Measurements from ENCODE around the gene REX1BD.
"Not testable (repeated sequence)": the region's sequence is repeated elsewhere in the genome, so short reads cannot be mapped to it uniquely, and the experiment has no call there.

The REX1BD gene

GRCh38 chr19:18599485-18599884 is 10.9 kb downstream of the REX1BD start:
- Histone ChIP-seq H3K4me3 (ENCODE audit: insufficient read depth, low read length, poor library complexity, severe bottlenecking) (no peak overlapping the region), H2AFZ (ENCODE audit: low read depth, low read length, severe bottlenecking) (no peak overlapping the region), H3K4me2 (ENCODE audit: low read depth, low read length, poor library complexity, severe bottlenecking) (no peak overlapping the region), H3K9me2 (replicated peaks; ENCODE audit: insufficient read depth, low read length) (no peaks in the 10 kb centered on the region), H3F3A (ENCODE audit: insufficient read depth) (no peaks in the 10 kb centered on the region), H3K9me3 (ENCODE audit: insufficient read depth, low read length) (no peaks in the 10 kb centered on the region), H3K27ac (ENCODE audit: low read depth, low read length) (no peak overlapping the region), H3K36me3 (ENCODE audit: low read length) (no peaks in the 10 kb centered on the region), H3K9ac (ENCODE audit: low read length) (no peak overlapping the region), H3K27me3 (ENCODE audit: low read length) (no peaks in the 10 kb centered on the region), H4K20me1 (ENCODE audit: low read depth, low read length) (no peaks in the 10 kb centered on the region), H3K79me2 (ENCODE audit: insufficient read depth, low read length) (no peaks in the 10 kb centered on the region)
- TF ChIP-seq CTCF (IDR thresholded peaks at IDR 0.05; ENCODE audit: insufficient read depth, low read length, poor library complexity, severe bottlenecking): no peak
- no peak for TF ChIP-seq EZH2phosphoT487 (conservative IDR thresholded peaks at IDR 0.05; ENCODE audit: low read length)

- H3K9me3 ChIP-seq (ENCODE audit: insufficient read depth, low read length); H3K27me3 ChIP-seq (ENCODE audit: low read length); H3K9me2 ChIP-seq (replicated peaks; ENCODE audit: insufficient read depth, low read length); H3K4me3 ChIP-seq (ENCODE audit: insufficient read depth, low read length, poor library complexity, severe bottlenecking); H3K4me2 ChIP-seq (ENCODE audit: low read depth, low read length, poor library complexity, severe bottlenecking); H3K36me3 ChIP-seq (ENCODE audit: low read length); H3K27ac ChIP-seq (ENCODE audit: low read depth, low read length); H3K79me2 ChIP-seq (ENCODE audit: insufficient read depth, low read length); H3F3A ChIP-seq (ENCODE audit: insufficient read depth); H2AFZ ChIP-seq (ENCODE audit: low read depth, low read length, severe bottlenecking); H4K20me1 ChIP-seq (ENCODE audit: low read depth, low read length); H3K9ac ChIP-seq (ENCODE audit: low read length): not testable (repeated sequence)
Observed at GRCh38 chr19:18600692-18601397, 12.2 kb downstream of the REX1BD start.

- Histone ChIP-seq H4K20me1 (ENCODE audit: low read depth, low read length) (no peaks in the 10 kb centered on the region), H2AFZ (ENCODE audit: low read depth, low read length, severe bottlenecking) (no peak overlapping the region), H3F3A (ENCODE audit: insufficient read depth) (no peaks in the 10 kb centered on the region), H3K36me3 (ENCODE audit: low read length) (no peaks in the 10 kb centered on the region), H3K9me3 (ENCODE audit: insufficient read depth, low read length) (no peaks in the 10 kb centered on the region), H3K27ac (ENCODE audit: low read depth, low read length) (no peak overlapping the region), H3K4me3 (ENCODE audit: insufficient read depth, low read length, poor library complexity, severe bottlenecking) (no peak overlapping the region), H3K4me2 (ENCODE audit: low read depth, low read length, poor library complexity, severe bottlenecking) (no peak overlapping the region), H3K27me3 (ENCODE audit: low read length) (no peaks in the 10 kb centered on the region), H3K9ac (ENCODE audit: low read length) (no peak overlapping the region), H3K79me2 (ENCODE audit: insufficient read depth, low read length) (no peaks in the 10 kb centered on the region), H3K9me2 (replicated peaks; ENCODE audit: insufficient read depth, low read length) (no peaks in the 10 kb centered on the region)
- no peak for TF ChIP-seq EZH2phosphoT487 (conservative IDR thresholded peaks at IDR 0.05; ENCODE audit: low read length)
- no peak for TF ChIP-seq CTCF (IDR thresholded peaks at IDR 0.05; ENCODE audit: insufficient read depth, low read length, poor library complexity, severe bottlenecking)
Observed at GRCh38 chr19:18601875-18602274, 13.3 kb downstream of the REX1BD start.

- TF ChIP-seq EZH2phosphoT487 (conservative IDR thresholded peaks at IDR 0.05; ENCODE audit: low read length) (0 out of 2 replicates have a peak, but pooled peaks have one; percentile 27), CTCF (IDR thresholded peaks at IDR 0.05; ENCODE audit: insufficient read depth, low read length, poor library complexity, severe bottlenecking) (no peak)
- H3F3A ChIP-seq (ENCODE audit: insufficient read depth): no peaks in the 10 kb centered on the region
- no peaks in the 10 kb centered on the region for H4K20me1 ChIP-seq (ENCODE audit: low read depth, low read length)
- no peak overlapping the region for H3K4me3 ChIP-seq (ENCODE audit: insufficient read depth, low read length, poor library complexity, severe bottlenecking)
- no peak overlapping the region for H2AFZ ChIP-seq (ENCODE audit: low read depth, low read length, severe bottlenecking)
- 0 out of 2 replicates have a peak, but pooled peaks cover 2% of the 10 kb centered on the region for H3K27me3 ChIP-seq (ENCODE audit: low read length)
- no peaks in the 10 kb centered on the region for H3K9me2 ChIP-seq (replicated peaks; ENCODE audit: insufficient read depth, low read length)
- no peaks in the 10 kb centered on the region for H3K9me3 ChIP-seq (ENCODE audit: insufficient read depth, low read length)
- no peaks in the 10 kb centered on the region for H3K79me2 ChIP-seq (ENCODE audit: insufficient read depth, low read length)
- H3K36me3 ChIP-seq (ENCODE audit: low read length): no peaks in the 10 kb centered on the region
- no peak overlapping the region for H3K9ac ChIP-seq (ENCODE audit: low read length)
- no peak overlapping the region for H3K4me2 ChIP-seq (ENCODE audit: low read depth, low read length, poor library complexity, severe bottlenecking)
- no peak overlapping the region for H3K27ac ChIP-seq (ENCODE audit: low read depth, low read length)
Observed at GRCh38 chr19:18603255-18603957, 14.8 kb downstream of the REX1BD start.
